Liver (tissue), 9 donors: ENCODE measurements around the gene BRME1. TPM values are rescaled to one million over a fixed set of nuclear protein-coding genes. Genes with fewer than 3 reads are reported as not detected.

Experiments used
- DNase-seq: peaks from one replicate; pipeline ENCODE4 v3.0.0-alpha.2; 2017; ENCODE audit warnings: low spot score
- H3K27ac ChIP-seq, 2 donors: one replicate each; pipeline ENCODE4 v1.7.0; 2013; ENCODE audit warnings: inconsistent platforms in 2 of 2, low read length in 2 of 2, control low read depth in 1 of 2, low read depth in 1 of 2, mild to moderate bottlenecking in 1 of 2
- H3K27me3 ChIP-seq, 4 donors: one replicate each; pipeline versions ENCODE4 v1.6.1 to v1.7.0; 2013; ENCODE audit warnings: low read length in 3 of 4, inconsistent platforms in 1 of 4, mild to moderate bottlenecking in 1 of 4, moderate library complexity in 1 of 4; ENCODE audit not compliant: control insufficient read depth in 4 of 4, insufficient read depth in 4 of 4
- H3K36me3 ChIP-seq, 4 donors: one replicate each; pipeline versions ENCODE4 v1.6.1 to v1.7.0; 2013; ENCODE audit warnings: low read length in 3 of 4, mild to moderate bottlenecking in 3 of 4, low read depth in 1 of 4, moderate library complexity in 1 of 4; ENCODE audit not compliant: control insufficient read depth in 4 of 4, insufficient read depth in 3 of 4
- H3K4me1 ChIP-seq, 4 donors: one replicate each; pipeline versions ENCODE4 v1.6.1 to v1.7.0; 2013; ENCODE audit warnings: low read length in 3 of 4, mild to moderate bottlenecking in 3 of 4, moderate library complexity in 1 of 4; ENCODE audit not compliant: control insufficient read depth in 4 of 4, insufficient read depth in 4 of 4
- H3K4me3 ChIP-seq, 3 donors: one replicate each; pipeline versions ENCODE4 v1.6.1 to v1.7.0; 2013; ENCODE audit warnings: low read length in 3 of 3, control low read depth in 1 of 3, low read depth in 1 of 3, mild to moderate bottlenecking in 1 of 3
- H3K9ac ChIP-seq, 2 donors: one replicate each; pipeline ENCODE4 v1.7.0; 2013; ENCODE audit warnings: low read length in 2 of 2, mild to moderate bottlenecking in 2 of 2, moderate library complexity in 2 of 2, control low read depth in 1 of 2, low read depth in 1 of 2
- H3K9me3 ChIP-seq, 4 donors: one replicate each; pipeline versions ENCODE4 v1.6.1 to v1.7.0; 2013; ENCODE audit warnings: low read length in 3 of 4; ENCODE audit not compliant: control insufficient read depth in 4 of 4
- FOXA1 ChIP-seq: IDR thresholded peaks from 2 replicates; pipeline ENCODE4 v1.6.1; 2016; ENCODE audit warnings: antibody characterized with exemption
- FOXA2 ChIP-seq: IDR thresholded peaks from 2 replicates; pipeline ENCODE4 v1.6.1; 2016; ENCODE audit warnings: antibody characterized with exemption
- GABPA ChIP-seq, 2 donors: IDR thresholded peaks in 1 of 2; conservative IDR thresholded peaks in 1 of 2; 2 replicates each; pipeline ENCODE4 v1.6.1; 2016; ENCODE audit warnings: antibody characterized with exemption in 2 of 2, mild to moderate bottlenecking in 1 of 2, moderate library complexity in 1 of 2
- JUND ChIP-seq, 2 donors: IDR thresholded peaks; 2 replicates each; pipeline ENCODE4 v1.6.1; 2016; ENCODE audit warnings: antibody characterized with exemption in 2 of 2
- NR2F2 ChIP-seq: IDR thresholded peaks from 2 replicates; pipeline ENCODE4 v1.6.1; 2016; ENCODE audit warnings: antibody characterized with exemption
- RAD21 ChIP-seq, 2 donors: IDR thresholded peaks; 2 replicates each; pipeline ENCODE4 v1.6.1; 2016; ENCODE audit warnings: antibody characterized with exemption in 2 of 2, mild to moderate bottlenecking in 2 of 2
- SP1 ChIP-seq: IDR thresholded peaks from 2 replicates; pipeline ENCODE4 v1.6.1; 2018; ENCODE audit warnings: antibody characterized with exemption, mild to moderate bottlenecking
- YY1 ChIP-seq: IDR thresholded peaks from 2 replicates; pipeline ENCODE4 v1.6.1; 2016; ENCODE audit warnings: antibody characterized with exemption, mild to moderate bottlenecking
- WGBS: extraction: QIAGEN DNeasy Blood & Tissue Kit; methylation state at CpG from one replicate; pipeline ENCODE4 v1.1.7; 2013; 5-methylcytosine and 5-hydroxymethylcytosine counted together
- polyA plus RNA-seq, 2 donors: library from polyadenylated mRNA; stranded (reverse) in 1 of 2; unstranded in 1 of 2; fragments of 200-250 nt in 1 of 2; fragments of >200 nt in 1 of 2; fragmentation: Nextera tagmentation in 1 of 2; extraction: Ambion mirVana in 1 of 2; gene quantifications; one replicate each; pipeline versions ENCODE4 v1.2.1 to v1.2.3, GENCODE V29; 2013 to 2015
- total RNA-seq, 2 donors: library from RNA; depleted of rRNA; stranded (reverse); fragments of >200 nt; gene quantifications; one replicate each; pipeline ENCODE4 v1.2.3, GENCODE V29; 2014
- TF ChIP-seq, protein P1 (sequence below): fragments of 150-350 bp; IDR thresholded peaks from 2 replicates; pipeline ENCODE4 v1.5.1; 2017; ENCODE audit warnings: improper control_type of control experiment, low read depth, low read length; ENCODE audit not compliant: missing input control
- TF ChIP-seq, protein P2 (sequence below): IDR thresholded peaks from 2 replicates; pipeline ENCODE4 v1.6.1; 2016; ENCODE audit warnings: antibody characterized with exemption, mild to moderate bottlenecking
- TF ChIP-seq, protein P3 (sequence below): IDR thresholded peaks from 2 replicates; pipeline ENCODE4 v1.6.1; 2016; ENCODE audit warnings: antibody characterized with exemption
- donor health status: healthy.
- donor health status: healthy.
- donor health status: healthy.
- donor health status: healthy.
- donor health status: healthy.

BRME1 gene
- total and polyA plus RNA-seq, 4 donors = 0.42 to 5.3 (median 0.48) TPM

DNA sequence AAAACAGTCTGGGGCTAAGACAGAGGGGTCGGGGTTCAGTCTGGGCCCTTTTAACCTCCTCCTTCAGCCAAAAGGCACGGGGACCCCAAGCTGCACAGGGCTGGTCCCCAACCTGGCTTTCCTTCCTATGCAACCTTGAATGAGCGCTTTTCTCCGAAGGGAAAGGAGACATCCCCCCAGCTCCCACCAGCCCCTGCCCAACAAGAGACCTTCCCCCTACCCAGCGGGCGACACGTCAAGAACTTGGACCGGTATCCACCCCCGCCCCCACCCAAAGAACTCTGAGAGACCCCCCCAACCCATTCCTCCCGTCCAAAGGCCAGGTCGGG is 64.0 kb downstream of the BRME1 start (continued):
- TF ChIP-seq, protein P1, sequence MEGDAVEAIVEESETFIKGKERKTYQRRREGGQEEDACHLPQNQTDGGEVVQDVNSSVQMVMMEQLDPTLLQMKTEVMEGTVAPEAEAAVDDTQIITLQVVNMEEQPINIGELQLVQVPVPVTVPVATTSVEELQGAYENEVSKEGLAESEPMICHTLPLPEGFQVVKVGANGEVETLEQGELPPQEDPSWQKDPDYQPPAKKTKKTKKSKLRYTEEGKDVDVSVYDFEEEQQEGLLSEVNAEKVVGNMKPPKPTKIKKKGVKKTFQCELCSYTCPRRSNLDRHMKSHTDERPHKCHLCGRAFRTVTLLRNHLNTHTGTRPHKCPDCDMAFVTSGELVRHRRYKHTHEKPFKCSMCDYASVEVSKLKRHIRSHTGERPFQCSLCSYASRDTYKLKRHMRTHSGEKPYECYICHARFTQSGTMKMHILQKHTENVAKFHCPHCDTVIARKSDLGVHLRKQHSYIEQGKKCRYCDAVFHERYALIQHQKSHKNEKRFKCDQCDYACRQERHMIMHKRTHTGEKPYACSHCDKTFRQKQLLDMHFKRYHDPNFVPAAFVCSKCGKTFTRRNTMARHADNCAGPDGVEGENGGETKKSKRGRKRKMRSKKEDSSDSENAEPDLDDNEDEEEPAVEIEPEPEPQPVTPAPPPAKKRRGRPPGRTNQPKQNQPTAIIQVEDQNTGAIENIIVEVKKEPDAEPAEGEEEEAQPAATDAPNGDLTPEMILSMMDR = no peak
- TF ChIP-seq YY1 (no peak), JUND (IDR thresholded peaks at IDR 0.05) (no peak)

DNA sequence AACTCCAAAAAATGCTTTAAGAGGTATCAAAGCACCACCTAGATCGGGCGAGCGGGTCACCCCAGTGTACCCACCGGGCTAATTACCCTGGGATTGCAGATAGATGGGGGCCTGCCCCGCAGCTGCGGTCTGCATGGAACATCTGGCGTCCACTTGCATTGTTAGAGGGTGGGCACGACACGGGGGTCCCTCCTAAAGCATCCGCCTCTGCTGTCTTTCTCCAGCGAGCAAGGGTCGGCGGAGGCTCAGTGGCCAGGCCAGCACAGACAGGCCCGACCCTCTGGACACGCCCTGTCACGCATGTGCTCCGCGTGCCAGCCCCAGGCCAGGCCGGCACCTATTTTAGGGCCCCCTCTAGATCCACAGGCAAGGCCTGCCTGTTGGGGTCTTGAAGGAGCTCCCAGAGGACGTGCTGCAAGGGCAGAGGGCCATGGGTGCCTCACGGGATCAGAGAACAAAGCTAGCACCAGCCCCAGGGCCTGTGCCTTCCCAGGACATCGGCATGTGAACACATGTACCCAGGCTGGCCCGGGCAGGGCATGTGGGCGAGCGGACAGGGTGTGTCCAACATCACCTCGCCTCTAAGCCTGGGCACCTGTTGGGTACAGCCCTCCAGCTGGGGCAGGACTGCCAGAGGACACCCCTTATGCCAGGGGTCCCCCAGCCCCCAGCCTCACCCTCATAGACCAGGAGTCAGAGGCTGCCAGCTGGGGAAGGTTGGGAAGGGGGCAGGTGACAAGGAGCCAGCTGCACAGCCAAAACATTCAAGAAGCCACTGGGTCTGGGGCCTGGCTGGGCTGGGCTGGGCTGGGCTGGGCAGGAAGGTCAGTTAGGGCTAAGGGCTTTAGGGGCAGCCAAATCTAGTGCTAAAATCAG is 64.6 kb downstream of the BRME1 start:
- H3K36me3 ChIP-seq = peaks cover 0 to under 1% (median 0%) of the 10 kb centered on the region in 4 donors
- no peaks in the 10 kb centered on the region for H3K27me3 ChIP-seq
- peak overlapping the region; percentile 94 to 97 for H3K27ac ChIP-seq
- H3K9ac ChIP-seq = peak overlapping the region; percentile 34 to 60
- 60% methylated on average over 26 of the region's 26 CpGs for WGBS
- no peak for DNase-seq
- no peaks in the 10 kb centered on the region for H3K9me3 ChIP-seq
- TF ChIP-seq SP1 = no peak
- TF ChIP-seq JUND (IDR thresholded peaks at IDR 0.05) = no peak
- no peak for TF ChIP-seq FOXA1
- TF ChIP-seq, protein P1 = no peak
- no peak for TF ChIP-seq RAD21 (IDR thresholded peaks at IDR 0.05)
- TF ChIP-seq NR2F2 = no peak
- TF ChIP-seq, protein P2, sequence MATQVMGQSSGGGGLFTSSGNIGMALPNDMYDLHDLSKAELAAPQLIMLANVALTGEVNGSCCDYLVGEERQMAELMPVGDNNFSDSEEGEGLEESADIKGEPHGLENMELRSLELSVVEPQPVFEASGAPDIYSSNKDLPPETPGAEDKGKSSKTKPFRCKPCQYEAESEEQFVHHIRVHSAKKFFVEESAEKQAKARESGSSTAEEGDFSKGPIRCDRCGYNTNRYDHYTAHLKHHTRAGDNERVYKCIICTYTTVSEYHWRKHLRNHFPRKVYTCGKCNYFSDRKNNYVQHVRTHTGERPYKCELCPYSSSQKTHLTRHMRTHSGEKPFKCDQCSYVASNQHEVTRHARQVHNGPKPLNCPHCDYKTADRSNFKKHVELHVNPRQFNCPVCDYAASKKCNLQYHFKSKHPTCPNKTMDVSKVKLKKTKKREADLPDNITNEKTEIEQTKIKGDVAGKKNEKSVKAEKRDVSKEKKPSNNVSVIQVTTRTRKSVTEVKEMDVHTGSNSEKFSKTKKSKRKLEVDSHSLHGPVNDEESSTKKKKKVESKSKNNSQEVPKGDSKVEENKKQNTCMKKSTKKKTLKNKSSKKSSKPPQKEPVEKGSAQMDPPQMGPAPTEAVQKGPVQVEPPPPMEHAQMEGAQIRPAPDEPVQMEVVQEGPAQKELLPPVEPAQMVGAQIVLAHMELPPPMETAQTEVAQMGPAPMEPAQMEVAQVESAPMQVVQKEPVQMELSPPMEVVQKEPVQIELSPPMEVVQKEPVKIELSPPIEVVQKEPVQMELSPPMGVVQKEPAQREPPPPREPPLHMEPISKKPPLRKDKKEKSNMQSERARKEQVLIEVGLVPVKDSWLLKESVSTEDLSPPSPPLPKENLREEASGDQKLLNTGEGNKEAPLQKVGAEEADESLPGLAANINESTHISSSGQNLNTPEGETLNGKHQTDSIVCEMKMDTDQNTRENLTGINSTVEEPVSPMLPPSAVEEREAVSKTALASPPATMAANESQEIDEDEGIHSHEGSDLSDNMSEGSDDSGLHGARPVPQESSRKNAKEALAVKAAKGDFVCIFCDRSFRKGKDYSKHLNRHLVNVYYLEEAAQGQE = no peak
- no peak for TF ChIP-seq GABPA (IDR thresholded peaks at IDR 0.05 in 1 of 2, conservative IDR thresholded peaks at IDR 0.05 in 1 of 2)
- TF ChIP-seq, protein P3, sequence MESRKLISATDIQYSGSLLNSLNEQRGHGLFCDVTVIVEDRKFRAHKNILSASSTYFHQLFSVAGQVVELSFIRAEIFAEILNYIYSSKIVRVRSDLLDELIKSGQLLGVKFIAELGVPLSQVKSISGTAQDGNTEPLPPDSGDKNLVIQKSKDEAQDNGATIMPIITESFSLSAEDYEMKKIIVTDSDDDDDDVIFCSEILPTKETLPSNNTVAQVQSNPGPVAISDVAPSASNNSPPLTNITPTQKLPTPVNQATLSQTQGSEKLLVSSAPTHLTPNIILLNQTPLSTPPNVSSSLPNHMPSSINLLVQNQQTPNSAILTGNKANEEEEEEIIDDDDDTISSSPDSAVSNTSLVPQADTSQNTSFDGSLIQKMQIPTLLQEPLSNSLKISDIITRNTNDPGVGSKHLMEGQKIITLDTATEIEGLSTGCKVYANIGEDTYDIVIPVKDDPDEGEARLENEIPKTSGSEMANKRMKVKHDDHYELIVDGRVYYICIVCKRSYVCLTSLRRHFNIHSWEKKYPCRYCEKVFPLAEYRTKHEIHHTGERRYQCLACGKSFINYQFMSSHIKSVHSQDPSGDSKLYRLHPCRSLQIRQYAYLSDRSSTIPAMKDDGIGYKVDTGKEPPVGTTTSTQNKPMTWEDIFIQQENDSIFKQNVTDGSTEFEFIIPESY = no peak
- no peak for TF ChIP-seq FOXA2
- H3K4me3 ChIP-seq = peak overlapping the region; percentile 63 to 82 (median 65)
- H3K4me1 ChIP-seq = peaks cover 2 to 9% (median 6%) of the 10 kb centered on the region in 4 donors
